Stimulated activated CD4-positive, alpha-beta T cell treated with anti-CD3 and anti-CD28 coated beads, Interleukin-1b, Interleukin-23, amount 100 ng/mL, for 4 hours (primary cell): Measurements from ENCODE around the gene SAMD4A.

Experiments
- DNase-seq, 2 donors: peaks; one replicate each; pipeline ENCODE4 v3.0.0-alpha.2; 2020; ENCODE audit warnings: low read depth in 2 of 2

The SAMD4A gene

DNA sequence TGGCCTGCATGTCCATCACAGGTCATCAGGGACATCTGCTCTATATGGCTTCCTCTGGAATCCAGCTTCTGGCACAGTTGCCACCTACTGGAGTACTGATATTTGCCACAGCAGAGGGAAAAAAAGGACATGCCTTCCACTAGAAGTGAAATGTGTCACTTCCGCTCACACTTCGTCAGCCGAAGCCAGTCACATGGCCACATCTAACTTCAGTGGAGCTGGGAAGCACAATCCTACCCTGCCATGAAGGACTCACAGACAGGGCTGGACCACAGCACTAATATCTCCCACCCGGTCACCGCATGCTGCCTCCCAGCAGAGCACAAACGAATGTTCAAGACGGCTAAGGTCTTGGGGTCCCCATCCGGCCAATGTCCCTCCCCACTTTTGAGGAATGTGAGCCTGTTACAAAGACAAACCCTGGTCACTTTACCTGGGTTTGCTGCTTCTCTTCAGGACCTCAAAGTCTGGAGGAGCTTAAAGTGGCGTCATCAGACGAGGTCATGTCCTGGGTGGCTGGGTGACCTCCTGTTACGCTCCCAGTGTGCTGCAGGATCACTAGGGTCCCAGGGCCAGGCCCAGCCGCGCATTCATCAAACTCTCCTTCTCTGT lies 237.1 kb downstream of the SAMD4A start:
- no peak for DNase-seq

DNA sequence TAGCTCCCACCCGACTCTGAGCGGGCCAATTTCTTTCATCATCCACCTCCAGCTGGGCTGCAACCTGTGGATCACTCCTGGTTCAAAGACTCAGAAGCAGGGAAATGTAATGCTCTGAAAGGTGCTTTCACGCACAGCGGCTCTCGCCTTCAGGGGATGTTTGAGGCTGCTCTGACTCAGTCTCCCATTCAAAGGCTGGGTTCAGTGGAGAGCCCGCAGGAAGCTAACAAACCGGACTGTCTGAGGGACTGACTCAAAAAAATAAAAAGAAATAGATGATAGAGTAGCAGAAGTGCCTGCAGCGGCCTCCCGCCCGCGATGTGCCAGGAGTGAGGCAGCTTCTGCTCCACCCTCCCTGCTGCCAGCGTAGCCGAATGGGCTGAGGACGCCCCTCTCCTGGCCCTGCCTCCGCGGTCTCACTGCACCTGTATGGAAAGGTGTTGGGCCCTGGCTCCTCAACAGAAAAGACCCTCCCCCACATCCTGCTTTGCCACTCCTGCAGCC lies 237.7 kb downstream of the SAMD4A start:
- DNase-seq = no peak

DNA sequence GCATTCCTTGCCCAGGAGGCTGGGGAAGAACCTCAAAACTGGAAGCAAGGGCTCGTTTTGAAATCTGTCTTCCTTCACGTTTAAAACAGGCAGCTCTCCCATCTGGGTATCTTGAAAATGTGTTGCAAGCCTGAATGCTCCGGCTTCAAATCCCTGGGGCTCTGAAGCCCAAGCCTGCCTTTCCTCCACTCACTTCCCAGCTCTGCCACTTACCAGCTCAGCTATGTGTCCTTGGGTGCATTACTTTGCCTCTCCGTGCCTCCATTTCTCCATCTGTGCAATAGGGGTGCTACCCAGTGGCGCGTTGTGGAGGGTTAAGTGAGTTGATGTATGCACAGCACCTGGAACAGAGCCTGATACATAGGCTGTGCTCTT lies 238.1 kb downstream of the SAMD4A start:
- no peak for DNase-seq

DNA sequence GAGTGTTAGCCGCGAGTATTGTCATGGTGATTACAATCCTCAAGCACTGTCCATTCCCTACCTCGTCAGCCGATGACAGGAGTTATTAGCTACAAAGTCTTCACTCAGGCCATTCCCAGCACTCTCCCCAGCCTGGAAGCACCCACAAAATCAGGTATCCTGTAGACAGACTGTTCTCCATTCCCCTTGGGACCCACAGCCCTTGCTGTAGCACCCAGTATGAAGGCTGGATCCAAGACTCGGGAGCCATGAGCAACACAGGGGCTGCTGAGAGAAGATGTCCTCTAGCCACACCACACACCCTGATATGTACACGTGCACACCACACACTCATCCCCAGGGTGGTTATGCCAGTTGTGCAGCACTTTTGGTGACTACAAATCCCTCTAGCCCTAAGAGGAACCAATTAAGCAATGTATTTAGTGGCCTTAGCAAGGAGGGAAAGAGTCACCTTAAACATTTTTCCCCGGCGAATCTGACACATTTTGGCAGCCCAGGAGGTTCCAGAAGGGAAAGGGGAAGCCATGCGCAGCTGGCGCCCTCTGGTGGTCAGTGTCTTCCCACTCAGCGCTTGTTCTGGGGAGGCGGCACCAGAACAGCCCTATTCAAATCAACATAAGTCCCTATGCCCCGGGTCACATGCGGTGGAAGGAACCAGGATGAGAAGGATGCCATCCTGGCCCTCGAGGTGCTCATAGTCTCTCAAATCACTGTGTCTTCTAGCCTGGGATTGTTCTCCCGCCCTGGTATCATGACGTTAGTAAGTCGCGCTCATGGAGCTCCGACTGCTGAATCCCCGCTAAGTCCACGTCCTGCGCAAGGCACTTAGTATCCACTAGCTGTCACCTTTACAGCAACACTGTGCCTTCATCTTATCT lies 238.8 kb downstream of the SAMD4A start:
- DNase-seq = peak; percentile 66 to 72

DNA sequence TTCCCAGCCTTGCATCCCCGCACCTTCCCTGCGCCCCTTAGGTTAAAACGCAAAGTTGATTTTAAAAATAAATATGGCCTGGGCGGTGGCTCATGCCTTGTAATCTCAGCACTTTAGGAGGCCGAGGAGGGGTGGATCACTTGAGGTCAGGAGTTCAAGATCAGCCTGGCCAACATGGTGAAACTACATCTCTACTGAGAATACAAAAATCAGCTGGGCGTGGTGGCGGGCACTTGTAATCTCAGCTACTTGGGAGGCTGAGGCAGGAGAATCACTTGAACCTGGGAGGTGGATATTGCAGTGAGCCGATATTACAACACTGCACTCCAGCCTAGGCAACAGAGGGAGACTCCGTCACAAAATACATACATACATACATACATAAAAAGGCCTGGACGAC lies 239.7 kb downstream of the SAMD4A start:
- no peak for DNase-seq

DNA sequence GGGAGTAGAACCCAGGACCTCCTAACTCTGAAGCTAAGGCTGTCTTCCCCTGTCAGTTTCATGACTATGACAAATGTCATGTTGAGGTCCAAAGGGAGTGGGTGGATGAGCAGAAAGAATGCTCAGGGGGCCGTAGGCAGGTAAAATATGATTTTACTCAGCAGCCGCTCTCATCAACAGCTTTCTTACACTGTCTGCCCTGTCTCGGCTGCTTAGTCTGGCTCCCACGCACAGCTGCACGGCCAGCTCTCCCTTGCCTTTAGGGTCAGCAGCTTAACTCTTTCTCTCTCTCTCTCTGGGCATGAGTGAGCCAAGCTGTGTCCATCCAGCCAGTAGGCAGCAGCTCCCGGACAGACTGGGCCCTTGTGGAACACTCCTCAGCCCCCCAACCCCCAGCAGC lies 240.5 kb downstream of the SAMD4A start:
- no peak for DNase-seq

DNA sequence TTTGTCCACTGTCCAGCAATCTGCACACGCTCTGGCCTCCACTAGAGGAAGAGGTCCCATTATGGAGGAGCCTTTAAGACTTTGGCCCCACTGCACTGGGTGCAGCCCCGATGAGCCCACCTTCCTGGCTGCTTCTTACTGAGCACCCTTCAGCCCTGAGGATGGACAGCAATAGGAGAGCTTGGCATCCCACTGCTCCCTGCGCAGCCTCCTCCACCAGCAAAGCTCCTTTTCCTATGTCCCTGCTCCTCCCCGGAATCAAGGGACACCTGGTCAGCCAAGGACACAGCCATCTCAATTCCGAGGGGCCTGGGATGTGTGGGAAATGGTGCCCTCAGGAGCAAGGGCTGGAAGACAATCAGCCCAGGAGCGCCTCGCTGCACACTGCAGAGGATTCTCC lies 241.0 kb downstream of the SAMD4A start:
- no peak for DNase-seq

DNA sequence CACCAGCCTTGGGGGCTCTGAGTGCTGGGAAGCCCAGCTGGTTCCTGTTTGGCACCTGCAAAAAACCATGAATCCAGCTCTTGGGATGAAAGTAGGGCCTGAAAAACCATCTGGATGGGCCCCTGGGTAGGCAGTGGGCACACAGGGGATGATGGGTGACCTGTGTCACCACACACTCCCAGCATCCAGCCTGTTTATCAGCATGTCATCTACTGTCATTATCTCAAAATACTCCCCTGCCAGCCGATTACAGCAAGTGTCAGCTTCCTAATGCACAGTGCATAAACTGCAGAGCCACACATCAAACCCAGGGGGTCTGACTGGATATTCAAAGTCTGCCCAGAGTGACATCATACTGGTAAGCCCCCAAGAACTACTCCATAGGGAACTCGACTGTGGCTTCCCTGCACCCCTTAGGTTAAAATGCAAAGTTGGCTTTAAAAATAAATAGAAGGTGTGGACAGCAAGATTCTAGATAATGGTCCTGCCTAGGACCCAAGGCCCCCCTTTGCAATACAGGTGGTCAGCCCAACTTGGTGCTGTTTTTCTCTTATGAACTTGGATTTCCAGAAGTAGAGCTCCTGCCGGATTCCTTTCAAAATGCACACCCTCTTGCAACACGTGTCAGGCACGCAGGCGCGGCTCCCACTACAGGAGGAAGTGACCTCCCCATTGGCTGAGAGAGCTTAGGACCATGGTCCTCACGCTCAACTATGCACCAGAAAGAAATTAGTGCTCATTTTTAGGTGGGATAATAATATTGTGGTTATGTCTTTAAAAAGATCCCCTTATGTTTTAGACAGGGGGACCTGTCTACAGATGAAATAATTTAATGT lies 241.6 kb downstream of the SAMD4A start:
- DNase-seq = no peak

DNA sequence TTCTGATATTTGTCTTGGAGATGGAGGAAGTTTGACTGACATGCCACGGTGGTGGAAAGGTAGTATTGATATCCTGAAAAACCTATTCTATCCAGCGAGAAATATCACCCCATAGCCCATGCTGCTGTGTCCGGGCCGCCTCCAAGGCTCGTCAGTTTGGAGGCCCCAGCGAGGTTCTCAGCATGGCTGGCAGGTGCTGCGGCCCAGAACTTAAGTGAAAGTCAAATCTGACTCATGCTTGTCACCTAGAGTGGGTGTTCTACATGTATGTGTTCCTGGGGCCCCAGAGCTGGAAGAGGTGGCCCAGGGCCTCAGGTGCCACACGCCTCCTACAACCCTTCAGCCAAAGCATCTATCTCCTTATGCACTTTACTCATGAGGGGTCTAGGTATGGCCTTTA lies 242.8 kb downstream of the SAMD4A start:
- DNase-seq = no peak

DNA sequence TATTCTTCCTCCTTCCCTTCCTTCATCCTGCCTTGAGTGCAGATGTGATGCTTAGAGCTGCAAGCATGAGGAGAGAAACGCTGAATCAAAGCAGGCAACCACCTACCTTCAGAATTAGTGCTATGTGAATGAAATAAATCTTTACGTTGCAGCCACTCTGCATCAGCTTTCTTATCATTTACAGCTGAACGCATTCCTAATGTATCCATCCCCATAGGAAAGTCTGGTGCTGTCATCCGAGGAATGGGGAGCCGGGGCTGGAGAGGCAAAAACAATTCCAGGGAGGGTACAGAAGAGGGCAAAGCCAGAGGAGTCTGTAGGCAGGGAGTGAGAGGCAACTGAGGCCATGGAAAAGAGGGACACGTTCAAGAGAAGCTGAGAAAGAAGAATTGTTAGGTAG lies 245.7 kb downstream of the SAMD4A start:
- DNase-seq = no peak

DNA sequence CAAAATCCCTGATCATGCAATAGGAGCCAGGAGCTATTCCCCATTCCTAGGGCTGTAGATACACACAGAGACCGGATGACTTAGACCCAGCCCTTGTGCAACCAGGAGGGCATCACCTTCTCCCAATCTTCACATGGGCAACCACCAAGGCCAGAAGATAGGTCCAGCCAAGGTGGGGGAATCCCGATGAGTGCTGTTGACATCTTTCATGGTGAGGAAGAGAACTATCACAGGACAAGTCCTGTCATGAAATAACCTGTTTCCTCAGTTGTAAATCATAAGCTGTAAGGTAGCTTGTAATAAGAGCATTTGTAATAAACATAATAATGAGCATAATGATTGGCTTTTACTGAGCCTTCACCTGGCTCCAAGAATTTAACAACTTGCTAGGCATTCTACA lies 246.2 kb downstream of the SAMD4A start:
- no peak for DNase-seq

DNA sequence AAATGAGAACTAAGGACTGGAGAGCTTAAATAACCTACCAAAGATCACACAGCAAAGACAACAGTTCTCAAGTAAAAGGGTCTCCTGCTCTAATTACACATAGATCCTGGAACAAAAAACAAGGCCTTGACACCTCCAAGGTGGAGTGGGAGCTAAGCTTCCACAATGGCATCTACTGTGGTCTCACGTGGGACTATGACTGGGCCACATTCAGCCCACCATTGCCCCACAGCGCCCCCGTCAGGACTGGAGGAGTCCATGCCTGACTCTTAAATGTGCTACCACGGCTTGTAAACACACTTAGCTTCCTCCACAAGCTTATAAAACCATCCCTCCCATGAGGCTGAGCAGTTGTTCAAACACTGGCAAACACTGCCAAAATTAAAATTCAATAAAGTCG lies 247.1 kb downstream of the SAMD4A start:
- no peak for DNase-seq

DNA sequence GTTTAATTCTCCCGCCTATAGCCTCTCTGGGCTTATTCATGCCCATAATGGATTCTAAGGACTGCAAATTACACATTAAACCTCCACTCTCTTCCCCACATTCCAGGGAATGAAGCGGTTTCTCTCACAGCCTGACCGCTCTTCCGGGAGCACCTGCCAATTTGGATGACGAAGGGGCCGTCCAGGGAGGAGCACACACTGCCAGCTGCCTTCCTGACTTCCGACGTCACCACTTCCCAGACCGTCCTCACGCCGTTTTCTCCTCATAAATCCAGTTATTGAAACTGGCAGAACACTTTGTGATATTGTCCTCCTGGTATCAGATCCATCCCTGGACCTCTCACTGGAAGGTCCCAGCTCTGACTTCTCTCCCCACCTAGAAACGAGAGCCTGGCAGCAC lies 248.1 kb downstream of the SAMD4A start:
- no peak for DNase-seq

DNA sequence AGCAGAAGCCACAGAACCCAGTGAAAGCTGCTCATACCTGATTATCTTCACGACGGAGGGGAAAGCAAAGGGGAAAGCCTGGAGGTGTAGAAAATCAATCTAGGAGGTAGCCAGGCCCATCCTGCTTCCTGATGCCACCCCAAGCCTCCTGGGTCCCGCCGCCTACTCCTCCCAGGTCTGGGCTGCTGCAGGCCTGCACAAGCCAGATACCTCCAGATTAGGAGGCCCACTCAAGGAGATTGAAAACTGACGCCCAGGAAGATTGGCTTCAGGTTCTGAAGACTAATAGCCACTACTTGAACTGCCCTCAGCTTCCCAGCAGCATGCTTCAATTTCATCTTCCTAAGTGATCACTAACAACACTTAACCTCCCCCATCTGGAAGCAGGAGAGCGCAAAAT lies 248.6 kb downstream of the SAMD4A start:
- DNase-seq = no peak

DNA sequence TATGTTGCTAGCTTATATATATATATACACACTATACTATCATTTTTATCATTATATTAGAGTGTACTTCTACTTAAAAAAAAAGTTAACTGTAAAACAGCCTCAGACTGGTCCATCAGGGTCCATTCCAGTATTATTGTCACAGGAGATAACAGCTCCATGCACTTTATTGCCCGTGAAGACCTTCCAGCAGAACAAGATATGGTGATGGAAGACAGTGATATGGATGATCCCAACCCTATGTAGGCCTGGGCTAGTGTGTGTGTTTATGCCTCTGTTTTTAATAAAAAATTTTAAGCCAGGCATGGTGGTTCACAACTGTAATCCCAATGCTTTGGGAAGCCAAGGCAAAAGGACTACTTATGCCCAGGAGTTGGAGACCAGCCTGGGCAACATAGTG lies 249.5 kb downstream of the SAMD4A start:
- DNase-seq = no peak

DNA sequence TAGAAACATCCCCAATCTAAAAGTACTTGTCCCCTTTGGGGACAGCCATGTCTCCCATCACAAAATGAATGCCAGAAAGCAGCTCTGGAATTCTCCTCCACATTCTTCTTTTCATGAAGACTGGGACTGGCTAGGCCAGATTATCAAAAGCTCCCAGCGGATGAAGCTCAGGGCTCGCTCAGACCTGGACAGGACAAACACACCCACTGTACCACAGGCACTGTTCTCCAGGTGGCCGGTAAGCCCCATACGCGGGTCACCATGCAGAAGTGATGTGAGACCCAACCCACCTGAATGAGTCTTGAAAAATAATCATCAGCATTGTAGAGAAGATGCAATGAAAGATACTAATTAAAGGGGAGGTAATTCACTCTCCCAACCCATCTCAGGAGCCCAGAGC lies 250.6 kb downstream of the SAMD4A start:
- no peak for DNase-seq

DNA sequence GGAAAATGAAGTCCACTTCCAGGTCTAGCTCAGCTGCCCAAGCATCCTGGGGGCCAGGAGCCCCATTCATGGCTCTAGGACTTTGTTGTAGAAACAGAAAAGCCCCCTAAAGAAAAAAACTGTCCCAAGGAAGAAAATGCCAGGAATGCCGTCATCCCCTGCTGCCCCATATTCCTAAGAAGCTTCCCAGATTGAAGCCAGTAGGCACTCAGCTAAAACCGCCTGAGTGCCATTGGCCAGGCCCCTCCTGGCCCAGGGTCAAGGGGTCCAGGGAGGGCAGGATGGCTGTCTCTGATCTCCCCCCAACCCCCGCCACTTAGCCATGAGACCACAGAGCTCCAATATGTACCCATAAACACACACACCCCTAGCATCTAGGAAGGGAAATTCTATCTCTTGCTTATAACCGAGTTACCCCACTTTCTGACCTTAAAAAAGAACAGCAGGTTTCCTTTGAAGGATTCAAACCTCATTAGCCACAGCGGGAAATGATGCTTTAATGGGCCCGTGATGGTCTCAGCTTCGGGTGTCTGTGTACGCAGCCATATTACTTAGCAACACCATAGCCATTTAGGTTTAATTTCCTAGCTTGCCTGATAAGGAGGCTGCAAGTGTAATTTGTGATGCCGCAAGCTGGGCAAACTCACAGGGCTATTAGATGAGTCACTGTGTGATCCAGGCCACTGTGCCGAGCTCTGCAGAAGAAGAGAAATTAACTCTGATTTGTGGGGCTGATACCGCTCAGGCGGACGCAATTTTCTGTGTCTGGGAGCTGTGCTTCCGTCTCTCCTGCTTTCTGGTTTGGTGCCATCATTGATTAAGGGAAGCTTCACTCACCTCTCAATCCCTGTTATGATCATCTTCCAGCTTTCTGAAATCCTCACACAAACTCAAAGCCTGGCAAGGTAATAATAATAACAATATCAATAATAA lies 251.5 kb downstream of the SAMD4A start:
- DNase-seq = no peak

DNA sequence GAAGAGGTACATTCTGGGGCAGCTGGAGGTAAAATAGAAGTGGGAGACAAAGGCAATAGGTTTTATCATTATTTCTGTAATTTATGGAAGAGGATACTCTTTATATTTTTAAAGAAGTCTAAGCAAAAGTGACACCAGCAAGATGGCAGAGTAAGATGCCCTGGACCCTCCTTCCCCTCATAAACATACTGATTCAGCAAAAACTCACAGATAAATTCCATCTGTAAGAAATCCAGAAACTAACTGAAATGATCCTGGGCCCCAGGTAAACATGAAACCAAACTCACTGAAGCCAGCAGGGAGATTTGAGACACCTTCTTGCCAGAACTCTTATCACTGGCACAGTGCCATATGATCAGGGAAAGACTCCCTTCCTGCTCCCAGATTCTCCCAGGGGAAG lies 255.8 kb downstream of the SAMD4A start:
- DNase-seq = no peak

DNA sequence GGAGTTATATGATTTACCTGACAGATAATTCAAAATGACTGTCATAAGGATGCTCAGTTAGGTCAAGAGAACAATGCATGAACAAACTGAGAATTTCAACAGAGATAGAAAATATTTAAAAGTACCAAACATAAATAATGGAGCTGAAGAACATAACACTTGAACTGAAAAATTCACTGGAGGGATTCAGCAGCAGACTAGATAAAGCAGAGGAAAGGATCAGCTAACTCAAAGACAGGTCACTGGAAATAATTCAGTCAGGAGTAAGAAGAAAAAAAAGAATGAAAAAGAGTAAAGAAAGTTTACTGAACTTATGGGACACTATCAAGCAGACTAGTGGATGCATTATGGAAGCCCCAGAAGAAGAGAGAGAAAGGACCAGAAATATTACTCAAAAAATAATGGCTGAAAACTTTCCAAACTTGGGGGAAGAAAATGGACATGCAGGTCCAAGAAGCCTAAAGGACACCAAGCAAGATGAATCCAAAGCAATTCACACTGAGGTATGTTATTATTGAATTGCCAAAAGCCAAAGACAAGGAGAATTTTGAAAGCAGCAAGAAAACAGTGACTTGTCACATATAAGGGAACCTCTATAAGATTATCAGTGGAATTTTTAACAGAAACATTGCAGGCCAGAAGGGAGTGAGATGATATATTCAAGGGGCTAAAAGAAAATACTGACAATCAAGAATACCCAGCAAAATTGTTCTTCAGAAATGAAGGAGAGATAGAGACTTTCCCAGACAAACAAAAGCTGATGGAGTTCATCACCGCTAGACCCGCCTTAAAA lies 257.0 kb downstream of the SAMD4A start:
- no peak for DNase-seq

DNA sequence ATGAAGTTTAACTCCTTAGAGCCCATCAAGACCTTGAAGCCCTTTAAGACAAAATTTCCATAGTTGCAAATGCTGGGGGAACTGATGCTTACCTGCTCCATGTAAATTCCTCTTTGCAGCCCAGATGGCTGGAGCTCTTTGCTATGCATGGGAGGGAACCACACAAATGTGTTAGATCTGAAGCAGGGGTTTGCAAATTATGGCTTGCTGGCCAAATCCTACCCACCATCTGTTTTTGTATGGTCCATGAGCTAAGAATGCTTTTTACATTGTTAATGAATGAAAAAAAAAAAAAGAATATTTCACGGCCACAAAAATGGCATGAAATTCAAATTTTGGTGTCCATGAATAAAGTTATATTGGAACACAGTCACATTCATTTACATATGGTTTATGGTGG lies 261.1 kb downstream of the SAMD4A start:
- DNase-seq = no peak
